SK-N-SH treated with all-trans-retinoic acid at 6 μM for 48 hours (cell line): ENCODE results near the gene SCAF11.

Source experiments
- ATAC-seq: fragments of 200-7000 bp; cut with Tn5 transposase; 3 replicates; pipeline ENCODE4 v1.9.1; 2020; ENCODE audit warnings: mild to moderate bottlenecking, moderate library complexity
- ARNTL ChIP-seq: fragments of 450-650 bp; formaldehyde crosslinking; IDR thresholded peaks from 2 replicates; pipeline ENCODE4 v1.5.0; 2020; ENCODE audit warnings: low read depth, mild to moderate bottlenecking, moderate library complexity, borderline replicate concordance
- BACH2 ChIP-seq: fragments of 250-450 bp; sonication (Bioruptor Pico); IDR thresholded peaks from 2 replicates; pipeline ENCODE4 v1.9.0; 2021; ENCODE audit warnings: mild to moderate bottlenecking, borderline replicate concordance
- CSDC2 ChIP-seq: fragments of 250-450 bp; sonication (Bioruptor Pico); IDR thresholded peaks from 2 replicates; pipeline ENCODE4 v1.5.0; 2020; ENCODE audit warnings: mild to moderate bottlenecking, moderate library complexity
- ESRRG ChIP-seq: fragments of 250-450 bp; sonication (Bioruptor Pico); IDR thresholded peaks from 2 replicates; pipeline ENCODE4 v1.6.1; 2021; ENCODE audit warnings: mild to moderate bottlenecking
- GLIS3 ChIP-seq: fragments of 250-450 bp; sonication (Bioruptor Pico); IDR thresholded peaks from 2 replicates; pipeline ENCODE4 v1.5.0; 2020; ENCODE audit warnings: mild to moderate bottlenecking, moderate library complexity
- ISL1 ChIP-seq: fragments of 250-450 bp; sonication (Bioruptor Pico); IDR thresholded peaks from 2 replicates; pipeline ENCODE4 v2.1.2; 2022; ENCODE audit warnings: mild to moderate bottlenecking, moderate library complexity
- OSR1 ChIP-seq: fragments of 250-450 bp; sonication (Bioruptor Pico); IDR thresholded peaks from 2 replicates; pipeline ENCODE4 v1.8.0; 2022; ENCODE audit warnings: moderate library complexity, mild to moderate bottlenecking, inconsistent platforms
- PATZ1 ChIP-seq: fragments of 250-450 bp; sonication (Bioruptor Pico); IDR thresholded peaks from 2 replicates; pipeline ENCODE4 v1.8.0; 2020; ENCODE audit warnings: mild to moderate bottlenecking, moderate library complexity, borderline replicate concordance
- PPARA ChIP-seq: fragments of 250-450 bp; sonication (Bioruptor Pico); IDR thresholded peaks from 2 replicates; pipeline ENCODE4 v1.5.0; 2020; ENCODE audit warnings: mild to moderate bottlenecking, borderline replicate concordance
- RARB ChIP-seq: fragments of 250-450 bp; sonication (Bioruptor Pico); IDR thresholded peaks from 2 replicates; pipeline ENCODE4 v1.8.0; 2021; ENCODE audit warnings: mild to moderate bottlenecking, moderate library complexity
- SNAI2 ChIP-seq: fragments of 250-450 bp; sonication (Bioruptor Pico); IDR thresholded peaks from 2 replicates; pipeline ENCODE4 v1.5.0; 2020; ENCODE audit warnings: mild to moderate bottlenecking, moderate library complexity
- TCF4 ChIP-seq: fragments of 250-450 bp; sonication (Bioruptor Pico); IDR thresholded peaks from 2 replicates; pipeline ENCODE4 v1.8.0; 2021; ENCODE audit warnings: mild to moderate bottlenecking, moderate library complexity, borderline replicate concordance
- TOX ChIP-seq: fragments of 250-450 bp; sonication (Bioruptor Pico); IDR thresholded peaks from 2 replicates; pipeline ENCODE4 v1.8.0; 2021; ENCODE audit warnings: mild to moderate bottlenecking, moderate library complexity, borderline replicate concordance
- TSHZ2 ChIP-seq: fragments of 250-450 bp; sonication (Bioruptor Pico); IDR thresholded peaks from 2 replicates; pipeline ENCODE4 v1.5.0; 2020; ENCODE audit warnings: mild to moderate bottlenecking, moderate library complexity
- ZC3H10 ChIP-seq: fragments of 250-450 bp; sonication (Bioruptor Pico); IDR thresholded peaks from 2 replicates; pipeline ENCODE4 v1.5.1; 2021; ENCODE audit warnings: mild to moderate bottlenecking, moderate library complexity
- ZFP3 ChIP-seq: fragments of 250-450 bp; sonication (Bioruptor Pico); IDR thresholded peaks from 2 replicates; pipeline ENCODE4 v1.5.0; 2020; ENCODE audit warnings: mild to moderate bottlenecking, moderate library complexity
- ZFP30 ChIP-seq: fragments of 450-650 bp; formaldehyde crosslinking; IDR thresholded peaks from 2 replicates; pipeline ENCODE4 v1.5.0; 2022; ENCODE audit warnings: mild to moderate bottlenecking, moderate library complexity
- ZNF565 ChIP-seq: fragments of 450-650 bp; formaldehyde crosslinking; conservative IDR thresholded peaks from 2 replicates; pipeline ENCODE4 v1.5.0; 2020; ENCODE audit warnings: low read depth, mild to moderate bottlenecking, moderate library complexity
- ZNF70 ChIP-seq: fragments of 450-650 bp; formaldehyde crosslinking; IDR thresholded peaks from 2 replicates; pipeline ENCODE4 v1.5.0; 2020; ENCODE audit warnings: mild to moderate bottlenecking, moderate library complexity
- ZNF8 ChIP-seq: fragments of 450-650 bp; formaldehyde crosslinking; IDR thresholded peaks from 2 replicates; pipeline ENCODE4 v1.5.0; 2020; ENCODE audit warnings: mild to moderate bottlenecking, moderate library complexity
- TF ChIP-seq, protein P1 (sequence below): fragments of 250-450 bp; sonication (Bioruptor Pico); IDR thresholded peaks from 2 replicates; pipeline ENCODE4 v1.8.0; 2021; ENCODE audit warnings: low read depth, mild to moderate bottlenecking, moderate library complexity, borderline replicate concordance
- TF ChIP-seq, protein P2 (sequence below): fragments of 250-450 bp; sonication (Bioruptor Pico); IDR thresholded peaks from 2 replicates; pipeline ENCODE4 v1.5.1; 2020; ENCODE audit warnings: low read depth, mild to moderate bottlenecking, moderate library complexity

The SCAF11 gene

DNA sequence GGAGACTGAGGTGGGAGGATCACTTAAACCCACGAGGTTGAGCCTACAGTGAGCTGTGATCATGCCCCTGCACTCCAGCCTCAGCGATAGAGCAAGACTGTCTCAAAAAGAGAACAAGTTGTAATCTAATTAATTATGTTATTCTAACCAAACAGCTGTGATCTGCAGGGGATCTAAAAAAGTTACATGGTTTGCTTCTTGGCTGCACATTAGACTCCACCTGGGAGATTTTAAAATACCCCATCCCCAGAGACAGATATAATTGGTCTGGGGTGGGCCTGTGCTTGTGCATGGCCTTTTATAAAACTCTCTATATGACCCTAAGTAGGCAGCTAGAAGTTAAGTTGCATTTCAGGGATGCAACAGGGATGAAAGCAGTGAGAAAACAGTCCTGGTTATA lies 76.7 kb downstream of the SCAF11 start:
- peak; percentile 11; the same call in 2 of the 3 replicates for ATAC-seq
- TF ChIP-seq OSR1 (CRISPR knock-in tag) = no peak
- no peak for TF ChIP-seq RARB (CRISPR knock-in tag)
- no peak for TF ChIP-seq TCF4
- no peak for TF ChIP-seq ZNF565 (CRISPR knock-in tag)
- TF ChIP-seq ISL1 (CRISPR knock-in tag) = no peak
- no peak for TF ChIP-seq GLIS3 (CRISPR knock-in tag)
- no peak for TF ChIP-seq ZNF70 (CRISPR knock-in tag)
- TF ChIP-seq BACH2 = no peak
- no peak for TF ChIP-seq PPARA (CRISPR knock-in tag)
- TF ChIP-seq, protein P1, sequence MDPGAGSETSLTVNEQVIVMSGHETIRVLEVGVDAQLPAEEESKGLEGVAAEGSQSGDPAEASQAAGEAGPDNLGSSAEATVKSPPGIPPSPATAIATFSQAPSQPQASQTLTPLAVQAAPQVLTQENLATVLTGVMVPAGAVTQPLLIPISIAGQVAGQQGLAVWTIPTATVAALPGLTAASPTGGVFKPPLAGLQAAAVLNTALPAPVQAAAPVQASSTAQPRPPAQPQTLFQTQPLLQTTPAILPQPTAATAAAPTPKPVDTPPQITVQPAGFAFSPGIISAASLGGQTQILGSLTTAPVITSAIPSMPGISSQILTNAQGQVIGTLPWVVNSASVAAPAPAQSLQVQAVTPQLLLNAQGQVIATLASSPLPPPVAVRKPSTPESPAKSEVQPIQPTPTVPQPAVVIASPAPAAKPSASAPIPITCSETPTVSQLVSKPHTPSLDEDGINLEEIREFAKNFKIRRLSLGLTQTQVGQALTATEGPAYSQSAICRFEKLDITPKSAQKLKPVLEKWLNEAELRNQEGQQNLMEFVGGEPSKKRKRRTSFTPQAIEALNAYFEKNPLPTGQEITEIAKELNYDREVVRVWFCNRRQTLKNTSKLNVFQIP (CRISPR knock-in tag) = no peak
- TF ChIP-seq PATZ1 = no peak
- no peak for TF ChIP-seq ZC3H10 (CRISPR knock-in tag)
- TF ChIP-seq, protein P2, sequence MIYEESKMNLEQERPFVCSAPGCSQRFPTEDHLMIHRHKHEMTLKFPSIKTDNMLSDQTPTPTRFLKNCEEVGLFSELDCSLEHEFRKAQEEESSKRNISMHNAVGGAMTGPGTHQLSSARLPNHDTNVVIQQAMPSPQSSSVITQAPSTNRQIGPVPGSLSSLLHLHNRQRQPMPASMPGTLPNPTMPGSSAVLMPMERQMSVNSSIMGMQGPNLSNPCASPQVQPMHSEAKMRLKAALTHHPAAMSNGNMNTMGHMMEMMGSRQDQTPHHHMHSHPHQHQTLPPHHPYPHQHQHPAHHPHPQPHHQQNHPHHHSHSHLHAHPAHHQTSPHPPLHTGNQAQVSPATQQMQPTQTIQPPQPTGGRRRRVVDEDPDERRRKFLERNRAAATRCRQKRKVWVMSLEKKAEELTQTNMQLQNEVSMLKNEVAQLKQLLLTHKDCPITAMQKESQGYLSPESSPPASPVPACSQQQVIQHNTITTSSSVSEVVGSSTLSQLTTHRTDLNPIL (CRISPR knock-in tag) = no peak
- no peak for TF ChIP-seq ARNTL
- TF ChIP-seq ESRRG = no peak
- no peak for TF ChIP-seq SNAI2 (CRISPR knock-in tag)
- TF ChIP-seq TSHZ2 = no peak
- TF ChIP-seq CSDC2 = no peak

DNA sequence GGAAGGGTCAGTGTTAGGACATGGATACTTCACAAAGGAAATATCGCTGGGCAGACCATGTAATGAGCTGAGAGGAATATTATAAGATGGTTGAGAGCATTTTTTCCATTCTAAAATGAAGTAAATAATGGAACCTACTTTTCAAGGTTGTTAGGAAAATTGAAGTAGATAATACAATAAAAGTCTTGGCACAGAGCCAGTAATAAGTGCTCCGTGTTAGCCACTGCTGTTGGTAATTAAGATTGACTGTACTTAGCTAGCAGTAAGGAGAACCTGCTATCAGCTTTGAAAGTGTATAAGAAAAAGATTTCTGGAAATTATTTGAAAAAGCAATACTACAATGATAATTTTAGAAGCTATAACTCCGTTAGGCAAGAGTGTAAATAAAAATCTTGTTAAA lies 77.6 kb downstream of the SCAF11 start:
- TF ChIP-seq ZNF8 (CRISPR knock-in tag) (no peak), BACH2 (no peak), PPARA (CRISPR knock-in tag) (no peak), TCF4 (no peak), ZNF565 (CRISPR knock-in tag) (no peak), ZFP3 (CRISPR knock-in tag) (no peak), ZFP30 (CRISPR knock-in tag) (no peak), GLIS3 (CRISPR knock-in tag) (no peak), ISL1 (CRISPR knock-in tag) (no peak), OSR1 (CRISPR knock-in tag) (no peak), ZC3H10 (CRISPR knock-in tag) (no peak), SNAI2 (CRISPR knock-in tag) (no peak), ESRRG (no peak)
- ATAC-seq = no peak

- TF ChIP-seq CSDC2 = no peak
- no peak for TF ChIP-seq SNAI2 (CRISPR knock-in tag)
- TF ChIP-seq TOX (CRISPR knock-in tag) = no peak
- TF ChIP-seq BACH2 = no peak
- TF ChIP-seq ZNF8 (CRISPR knock-in tag) = no peak
- no peak for TF ChIP-seq OSR1 (CRISPR knock-in tag)
- TF ChIP-seq PPARA (CRISPR knock-in tag) = no peak
- TF ChIP-seq TSHZ2 = no peak
- no peak for TF ChIP-seq TCF4
- TF ChIP-seq GLIS3 (CRISPR knock-in tag) = no peak
- ATAC-seq = no peak
These were observed 81.2 kb downstream of the SCAF11 start for GRCh38 chr12:45909041-45909713.
